HG02571 (cell line): ENCODE measurements around the gene FSTL3.

ENCODE experiments used
- ATAC-seq: cut with Tn5 transposase; IDR thresholded peaks from one replicate; pipeline ENCODE4 v1.9.1; 2021; ENCODE audit warnings: mild to moderate bottlenecking, moderate library complexity; ENCODE audit not compliant: unreplicated experiment

Gene FSTL3

GRCh38 chr19:732148-733069 lies 56.2 kb downstream of the FSTL3 start:
- ATAC-seq, result no peak
